ENCODE data around the gene NDEL1.

The NDEL1 gene

DNA sequence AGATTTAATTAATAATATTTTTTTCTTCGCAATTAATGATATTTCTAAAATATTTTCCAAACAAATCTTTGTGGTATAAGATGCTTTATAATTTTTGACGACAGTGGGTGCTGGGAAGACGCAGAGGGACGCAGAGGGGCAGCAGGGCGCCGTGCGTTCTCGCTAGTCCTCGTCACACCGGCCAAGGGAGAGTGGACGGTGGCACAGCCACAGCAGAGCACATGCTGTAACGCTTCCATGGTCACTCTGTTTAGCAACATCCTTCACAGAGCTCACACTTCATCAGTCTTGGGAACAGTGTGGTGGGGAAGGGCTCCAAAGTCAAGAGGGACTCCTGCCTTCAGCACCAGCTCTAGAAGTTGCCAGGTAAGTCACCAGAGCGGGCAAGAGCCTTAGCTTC is 60.4 kb downstream of the NDEL1 start (continued):
- no peak for TF ChIP-seq BACH2 (CRISPR knock-in tag; IDR thresholded peaks at IDR 0.05; ENCODE audit: borderline replicate concordance)
- TF ChIP-seq TCF4 (CRISPR knock-in tag; IDR thresholded peaks at IDR 0.05; ENCODE audit: borderline replicate concordance) = no peak

DNA sequence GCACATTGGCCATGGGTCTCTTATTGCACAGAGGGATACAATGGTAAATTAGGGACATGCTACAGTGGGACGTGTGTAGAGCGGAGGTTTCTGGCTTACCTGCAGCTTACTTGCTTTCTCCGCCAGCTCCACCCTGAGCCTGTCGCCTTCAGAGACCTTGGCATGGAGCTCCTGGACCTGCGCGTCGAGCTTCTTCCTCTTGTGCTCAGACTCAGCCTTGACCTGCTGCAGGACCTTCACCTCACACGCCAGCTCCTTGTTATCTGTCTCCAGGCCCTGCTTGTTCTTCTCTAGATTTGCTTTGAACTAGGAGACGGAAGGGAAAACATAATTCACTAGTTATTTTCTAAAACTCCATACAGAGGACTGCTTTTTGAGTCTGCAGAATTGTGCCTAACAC is 63.5 kb downstream of the NDEL1 start:
- no peak for ATAC-seq
- TF ChIP-seq ZC3H10 (CRISPR knock-in tag; IDR thresholded peaks at IDR 0.05) (no peak), ZNF70 (CRISPR knock-in tag; IDR thresholded peaks at IDR 0.05) (no peak), BACH2 (CRISPR knock-in tag; IDR thresholded peaks at IDR 0.05; ENCODE audit: borderline replicate concordance) (no peak), ZFP30 (CRISPR knock-in tag; IDR thresholded peaks at IDR 0.05) (no peak), OSR1 (CRISPR knock-in tag; IDR thresholded peaks at IDR 0.05) (no peak), RARB (CRISPR knock-in tag; IDR thresholded peaks at IDR 0.05) (no peak), ZFP3 (CRISPR knock-in tag; IDR thresholded peaks at IDR 0.05) (no peak), GLIS3 (CRISPR knock-in tag; IDR thresholded peaks at IDR 0.05) (no peak)
- TF ChIP-seq, protein P1, sequence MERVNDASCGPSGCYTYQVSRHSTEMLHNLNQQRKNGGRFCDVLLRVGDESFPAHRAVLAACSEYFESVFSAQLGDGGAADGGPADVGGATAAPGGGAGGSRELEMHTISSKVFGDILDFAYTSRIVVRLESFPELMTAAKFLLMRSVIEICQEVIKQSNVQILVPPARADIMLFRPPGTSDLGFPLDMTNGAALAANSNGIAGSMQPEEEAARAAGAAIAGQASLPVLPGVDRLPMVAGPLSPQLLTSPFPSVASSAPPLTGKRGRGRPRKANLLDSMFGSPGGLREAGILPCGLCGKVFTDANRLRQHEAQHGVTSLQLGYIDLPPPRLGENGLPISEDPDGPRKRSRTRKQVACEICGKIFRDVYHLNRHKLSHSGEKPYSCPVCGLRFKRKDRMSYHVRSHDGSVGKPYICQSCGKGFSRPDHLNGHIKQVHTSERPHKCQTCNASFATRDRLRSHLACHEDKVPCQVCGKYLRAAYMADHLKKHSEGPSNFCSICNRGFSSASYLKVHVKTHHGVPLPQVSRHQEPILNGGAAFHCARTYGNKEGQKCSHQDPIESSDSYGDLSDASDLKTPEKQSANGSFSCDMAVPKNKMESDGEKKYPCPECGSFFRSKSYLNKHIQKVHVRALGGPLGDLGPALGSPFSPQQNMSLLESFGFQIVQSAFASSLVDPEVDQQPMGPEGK (CRISPR knock-in tag; IDR thresholded peaks at IDR 0.05; ENCODE audit: borderline replicate concordance) = no peak
- TF ChIP-seq, protein P2, sequence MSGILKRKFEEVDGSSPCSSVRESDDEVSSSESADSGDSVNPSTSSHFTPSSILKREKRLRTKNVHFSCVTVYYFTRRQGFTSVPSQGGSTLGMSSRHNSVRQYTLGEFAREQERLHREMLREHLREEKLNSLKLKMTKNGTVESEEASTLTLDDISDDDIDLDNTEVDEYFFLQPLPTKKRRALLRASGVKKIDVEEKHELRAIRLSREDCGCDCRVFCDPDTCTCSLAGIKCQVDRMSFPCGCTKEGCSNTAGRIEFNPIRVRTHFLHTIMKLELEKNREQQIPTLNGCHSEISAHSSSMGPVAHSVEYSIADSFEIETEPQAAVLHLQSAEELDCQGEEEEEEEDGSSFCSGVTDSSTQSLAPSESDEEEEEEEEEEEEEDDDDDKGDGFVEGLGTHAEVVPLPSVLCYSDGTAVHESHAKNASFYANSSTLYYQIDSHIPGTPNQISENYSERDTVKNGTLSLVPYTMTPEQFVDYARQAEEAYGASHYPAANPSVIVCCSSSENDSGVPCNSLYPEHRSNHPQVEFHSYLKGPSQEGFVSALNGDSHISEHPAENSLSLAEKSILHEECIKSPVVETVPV (CRISPR knock-in tag; IDR thresholded peaks at IDR 0.05) = no peak

DNA sequence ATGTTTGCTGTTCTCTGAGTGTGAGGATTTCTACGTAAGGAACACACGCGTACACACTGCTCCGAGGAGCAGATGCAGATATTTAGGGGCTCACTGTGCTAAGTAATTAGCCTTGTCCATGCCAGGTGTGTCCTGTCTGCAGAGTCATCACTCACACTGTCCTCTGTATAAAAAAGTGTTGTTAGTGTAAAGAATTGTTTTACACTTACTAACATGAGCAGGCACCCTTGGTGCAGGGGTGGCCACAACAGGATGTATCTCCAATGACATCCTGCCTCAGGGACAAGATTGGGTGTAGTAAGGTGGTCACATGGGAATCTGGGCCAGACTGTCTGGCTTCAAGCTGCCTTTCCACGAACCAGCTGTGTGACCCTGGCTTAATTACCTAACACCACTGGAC is 63.9 kb downstream of the NDEL1 start:
- TF ChIP-seq ZNF70 (CRISPR knock-in tag; IDR thresholded peaks at IDR 0.05) (no peak), BACH2 (CRISPR knock-in tag; IDR thresholded peaks at IDR 0.05; ENCODE audit: borderline replicate concordance) (no peak), ZNF565 (CRISPR knock-in tag; conservative IDR thresholded peaks at IDR 0.05; ENCODE audit: low read depth) (no peak), ZNF8 (CRISPR knock-in tag; IDR thresholded peaks at IDR 0.05) (no peak), ISL1 (CRISPR knock-in tag; IDR thresholded peaks at IDR 0.05) (no peak), TOX (CRISPR knock-in tag; IDR thresholded peaks at IDR 0.05; ENCODE audit: borderline replicate concordance) (no peak), OSR1 (CRISPR knock-in tag; IDR thresholded peaks at IDR 0.05) (no peak), ARNTL (CRISPR knock-in tag; IDR thresholded peaks at IDR 0.05; ENCODE audit: borderline replicate concordance, low read depth) (no peak), ESRRG (CRISPR knock-in tag; IDR thresholded peaks at IDR 0.05) (no peak), CSDC2 (CRISPR knock-in tag; IDR thresholded peaks at IDR 0.05) (no peak)
- TF ChIP-seq, protein P3, sequence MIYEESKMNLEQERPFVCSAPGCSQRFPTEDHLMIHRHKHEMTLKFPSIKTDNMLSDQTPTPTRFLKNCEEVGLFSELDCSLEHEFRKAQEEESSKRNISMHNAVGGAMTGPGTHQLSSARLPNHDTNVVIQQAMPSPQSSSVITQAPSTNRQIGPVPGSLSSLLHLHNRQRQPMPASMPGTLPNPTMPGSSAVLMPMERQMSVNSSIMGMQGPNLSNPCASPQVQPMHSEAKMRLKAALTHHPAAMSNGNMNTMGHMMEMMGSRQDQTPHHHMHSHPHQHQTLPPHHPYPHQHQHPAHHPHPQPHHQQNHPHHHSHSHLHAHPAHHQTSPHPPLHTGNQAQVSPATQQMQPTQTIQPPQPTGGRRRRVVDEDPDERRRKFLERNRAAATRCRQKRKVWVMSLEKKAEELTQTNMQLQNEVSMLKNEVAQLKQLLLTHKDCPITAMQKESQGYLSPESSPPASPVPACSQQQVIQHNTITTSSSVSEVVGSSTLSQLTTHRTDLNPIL (CRISPR knock-in tag; IDR thresholded peaks at IDR 0.05; ENCODE audit: low read depth) = no peak
- no peak for ATAC-seq

DNA sequence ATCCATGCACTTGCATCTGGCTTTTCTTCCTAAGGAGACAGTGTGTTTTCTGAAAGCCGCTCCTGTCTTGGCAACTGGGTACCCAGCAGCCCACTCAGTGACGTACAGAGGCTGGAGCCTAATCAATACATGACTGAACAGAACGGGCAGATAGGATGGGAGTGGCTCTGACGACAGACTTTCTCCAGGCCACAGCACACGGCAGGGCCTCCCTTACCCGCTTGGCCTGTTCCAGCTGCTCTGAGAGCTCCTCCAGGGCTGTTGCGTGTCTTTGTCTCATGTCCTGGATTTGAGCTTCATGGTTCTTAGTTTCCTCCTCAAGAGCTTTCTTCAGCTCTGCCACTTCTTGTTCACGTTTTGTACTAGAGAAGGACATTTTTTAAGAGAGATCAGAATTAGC is 64.9 kb downstream of the NDEL1 start:
- TF ChIP-seq ISL1 (CRISPR knock-in tag; IDR thresholded peaks at IDR 0.05) = no peak
- no peak for TF ChIP-seq TCF4 (CRISPR knock-in tag; IDR thresholded peaks at IDR 0.05; ENCODE audit: borderline replicate concordance)
- TF ChIP-seq, protein P2 (CRISPR knock-in tag; IDR thresholded peaks at IDR 0.05) = no peak
- no peak for TF ChIP-seq ZFP3 (CRISPR knock-in tag; IDR thresholded peaks at IDR 0.05)
- no peak for TF ChIP-seq GLIS3 (CRISPR knock-in tag; IDR thresholded peaks at IDR 0.05)
- no peak for TF ChIP-seq ESRRG (CRISPR knock-in tag; IDR thresholded peaks at IDR 0.05)
- no peak for TF ChIP-seq ZC3H10 (CRISPR knock-in tag; IDR thresholded peaks at IDR 0.05)
- TF ChIP-seq ZNF8 (CRISPR knock-in tag; IDR thresholded peaks at IDR 0.05) = no peak
- TF ChIP-seq, protein P3 (CRISPR knock-in tag; IDR thresholded peaks at IDR 0.05; ENCODE audit: low read depth) = no peak
- no peak for TF ChIP-seq ZFP30 (CRISPR knock-in tag; IDR thresholded peaks at IDR 0.05)
- no peak for TF ChIP-seq BACH2 (CRISPR knock-in tag; IDR thresholded peaks at IDR 0.05; ENCODE audit: borderline replicate concordance)
- TF ChIP-seq CSDC2 (CRISPR knock-in tag; IDR thresholded peaks at IDR 0.05) = no peak
- TF ChIP-seq PPARA (CRISPR knock-in tag; IDR thresholded peaks at IDR 0.05; ENCODE audit: borderline replicate concordance) = no peak

More for the DNA sequence above, 64.9 kb downstream of the NDEL1 start:
- ATAC-seq = no peak

Measured in SK-N-SH treated with all-trans-retinoic acid at 6 μM for 48 hours (cell line).